Right forelimb (tissue), 1 donor: ENCODE measurements around the gene PARD3B.

Source experiments
- DNase-seq: peaks from one replicate; pipeline ENCODE4 v3.0.0-alpha.2; 2018

Gene PARD3B

GRCh38 chr2:205297368-205297767, 752.1 kb downstream of the PARD3B start:
- no peak for DNase-seq

- DNase-seq, result no peak
These were observed 752.6 kb downstream of the PARD3B start for GRCh38 chr2:205297846-205298245.

DNA sequence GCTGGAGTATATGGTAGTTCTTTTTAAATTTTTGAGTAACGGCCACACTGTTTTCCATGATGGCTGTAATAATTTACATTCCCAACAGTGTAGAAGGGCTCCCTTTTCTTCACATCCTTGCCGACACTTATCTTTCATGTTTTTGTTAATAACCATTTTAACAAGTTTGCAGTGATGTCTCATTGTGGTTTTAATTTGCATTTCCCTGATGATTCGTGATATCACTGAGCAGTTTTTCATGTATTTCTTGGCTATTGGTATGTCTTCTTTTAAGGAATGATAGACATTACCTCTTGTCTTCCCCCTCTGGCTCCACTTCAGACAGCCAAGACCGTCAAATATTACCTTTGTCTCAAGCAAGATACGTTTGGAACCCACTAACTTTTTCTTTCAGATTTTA, 765.9 kb downstream of the PARD3B start:
- DNase-seq, result no peak

DNA sequence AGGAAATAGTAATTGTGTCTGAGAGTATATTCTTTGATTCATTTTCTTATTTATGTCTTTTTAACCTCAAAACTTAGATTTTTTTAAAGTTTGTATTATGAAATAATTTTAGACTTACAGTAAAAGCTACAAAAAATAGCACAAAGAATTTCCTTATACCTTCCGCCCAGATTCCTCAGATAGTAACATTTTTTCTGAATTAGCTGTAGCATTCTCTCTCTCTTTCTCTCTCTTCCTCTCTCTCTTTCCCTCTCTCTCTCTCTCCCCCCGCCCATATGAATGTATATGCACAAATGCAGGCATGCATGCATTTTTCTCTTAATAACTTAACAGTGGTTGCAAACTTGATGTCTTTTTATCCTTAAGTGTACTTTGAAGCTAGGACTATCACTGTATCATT, 776.0 kb downstream of the PARD3B start:
- DNase-seq, result no peak

- DNase-seq, result no peak
These were observed 778.7 kb downstream of the PARD3B start for GRCh38 chr2:205323929-205324328.

- no peak for DNase-seq
These were observed 779.1 kb downstream of the PARD3B start for GRCh38 chr2:205324355-205324754.

- DNase-seq, result no peak
These were observed 788.1 kb downstream of the PARD3B start for GRCh38 chr2:205333351-205333750.

DNA sequence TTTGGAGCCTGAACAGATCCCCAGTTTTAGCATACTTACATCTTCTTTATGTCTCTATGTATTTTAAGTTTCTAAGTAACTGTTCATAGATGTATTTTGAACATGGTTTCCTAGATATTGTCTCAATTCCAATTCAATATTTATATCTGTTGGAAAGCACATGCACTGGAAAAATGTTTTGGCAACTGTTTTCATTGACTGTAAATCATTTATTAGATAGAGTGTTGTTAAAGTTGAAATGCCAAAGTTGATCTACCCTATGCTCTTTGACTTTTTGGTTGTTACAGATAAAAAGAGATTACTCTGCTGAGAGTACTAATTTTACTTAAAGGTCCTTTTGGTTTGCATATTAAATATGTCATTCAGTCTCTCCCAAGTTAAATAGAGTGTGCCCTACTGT, 792.0 kb downstream of the PARD3B start:
- DNase-seq, result no peak

DNA sequence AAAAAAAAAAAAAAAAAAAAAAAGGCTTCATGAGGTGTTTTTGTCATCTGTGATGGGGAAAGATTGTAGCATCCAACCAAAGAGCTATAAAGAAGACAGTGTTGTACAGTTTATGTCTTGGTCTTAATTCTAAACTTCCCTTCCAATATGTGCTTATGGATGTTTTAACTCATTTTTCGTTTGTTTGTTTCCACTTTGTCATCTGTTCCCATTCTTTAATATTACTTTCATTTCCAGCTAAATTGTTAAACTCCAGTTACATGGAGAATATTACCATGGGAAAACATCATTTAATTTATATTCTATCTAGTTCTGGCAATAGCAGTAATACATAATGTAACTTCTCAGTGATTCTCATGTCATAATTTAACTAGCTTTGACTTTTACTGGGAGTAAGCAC, 792.9 kb downstream of the PARD3B start:
- DNase-seq, result no peak

GRCh38 chr2:205343103-205343502, 797.8 kb downstream of the PARD3B start:
- DNase-seq, result no peak

GRCh38 chr2:205346649-205347048, 801.4 kb downstream of the PARD3B start:
- DNase-seq, result no peak

- no peak for DNase-seq
These were observed 802.6 kb downstream of the PARD3B start for GRCh38 chr2:205347899-205348298.

GRCh38 chr2:205352094-205352493, 806.8 kb downstream of the PARD3B start:
- DNase-seq, result no peak

- DNase-seq, result no peak
These were observed 807.3 kb downstream of the PARD3B start for GRCh38 chr2:205352593-205352992.

DNA sequence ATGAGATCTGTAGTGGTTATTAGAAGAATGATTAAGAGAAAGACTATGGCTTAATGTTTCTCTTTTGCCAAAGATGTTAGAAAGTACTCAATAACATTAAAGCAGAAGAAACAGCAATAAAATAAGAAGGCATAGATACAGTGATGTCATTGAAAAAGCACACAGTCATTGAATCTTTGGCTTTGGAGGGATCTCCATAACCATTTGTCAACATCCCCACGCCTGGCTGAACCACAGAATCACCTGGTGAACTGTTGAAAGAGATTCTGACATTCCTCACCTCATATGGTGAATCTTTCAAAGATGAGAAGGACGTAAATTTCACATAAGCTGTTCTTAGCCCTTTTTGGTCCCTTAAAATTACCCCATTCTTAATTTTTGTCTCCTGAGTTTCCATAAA, 812.5 kb downstream of the PARD3B start:
- DNase-seq, result no peak

DNA sequence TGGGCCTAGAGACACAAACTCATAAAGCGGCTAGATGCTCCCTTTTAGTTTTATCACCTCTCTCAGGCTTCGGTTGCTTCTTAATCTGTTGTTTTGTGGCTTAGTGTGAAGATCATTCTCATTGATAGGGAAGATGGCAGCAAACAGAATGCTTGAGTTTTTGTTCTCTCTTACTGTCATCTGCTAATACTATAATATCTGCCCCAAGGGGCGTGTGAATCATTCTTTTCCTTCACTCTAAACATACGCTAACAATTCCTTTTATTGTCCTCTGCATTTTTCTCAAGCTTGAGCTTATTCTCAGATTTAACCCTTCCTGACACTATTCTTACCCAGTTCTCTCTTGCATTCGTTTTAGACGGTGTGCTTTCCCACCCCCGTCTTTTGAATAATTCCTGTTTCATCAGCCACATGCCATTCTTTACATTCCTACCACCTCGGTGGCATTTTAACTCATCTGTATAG, 813.1 kb downstream of the PARD3B start:
- no peak for DNase-seq

- DNase-seq, result no peak
These were observed 816.0 kb downstream of the PARD3B start for GRCh38 chr2:205361272-205361671.

GRCh38 chr2:205361970-205362369, 816.7 kb downstream of the PARD3B start:
- no peak for DNase-seq

DNA sequence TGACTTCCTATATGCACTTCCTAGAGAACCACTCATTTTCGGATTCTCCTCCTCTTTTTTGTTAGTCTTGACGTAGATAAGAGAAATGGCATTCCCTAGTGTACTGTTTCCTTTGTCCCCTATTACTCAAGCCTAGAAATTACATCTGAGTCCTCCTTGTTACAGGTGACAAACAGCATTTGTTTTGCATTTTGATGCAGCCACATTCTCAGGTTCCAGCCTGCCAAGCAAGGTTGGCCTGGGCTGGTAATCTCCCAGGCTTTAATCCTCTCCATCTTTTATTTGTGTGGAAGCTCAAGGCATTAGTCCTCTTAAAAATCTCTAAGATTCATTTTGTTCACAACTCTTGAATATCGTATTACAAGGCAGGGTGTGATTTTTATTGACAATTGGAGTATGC, 819.0 kb downstream of the PARD3B start:
- DNase-seq, result no peak

GRCh38 chr2:205366336-205367060, 821.2 kb downstream of the PARD3B start:
- DNase-seq, result no peak

DNA sequence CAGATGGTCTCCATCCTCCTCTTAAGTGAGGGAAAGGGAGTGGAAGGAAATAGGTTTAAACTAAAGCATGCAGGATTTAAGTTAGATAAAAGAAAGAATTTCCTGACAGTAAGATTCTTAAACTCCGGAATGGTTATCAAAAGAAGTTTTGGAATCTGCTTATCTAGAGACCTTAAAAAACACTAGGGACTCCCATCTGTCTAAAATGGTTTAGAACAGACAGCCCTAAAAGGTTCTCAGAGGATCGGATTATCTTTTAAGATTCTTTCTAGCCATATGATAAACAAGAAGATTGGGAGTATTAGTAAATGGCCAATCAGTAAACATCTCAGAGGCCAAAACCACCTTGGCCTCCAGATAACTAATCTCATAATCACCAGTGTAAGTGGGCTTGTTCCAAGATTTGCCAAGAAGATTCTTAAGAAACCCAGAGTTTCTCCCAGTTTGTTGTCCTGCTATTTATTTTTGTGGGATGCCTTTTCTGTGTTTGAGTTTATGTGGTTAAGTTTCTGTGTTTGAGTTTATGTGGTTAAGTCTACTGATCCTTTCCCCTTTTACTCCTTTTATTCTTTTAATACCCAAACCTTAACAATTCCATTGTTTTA, 822.2 kb downstream of the PARD3B start:
- no peak for DNase-seq

GRCh38 chr2:205369813-205370212, 824.5 kb downstream of the PARD3B start:
- no peak for DNase-seq

GRCh38 chr2:205370726-205371125, 825.5 kb downstream of the PARD3B start:
- no peak for DNase-seq

GRCh38 chr2:205372141-205372540, 826.9 kb downstream of the PARD3B start:
- DNase-seq, result no peak
